ENCODE results near the gene KIAA1755. TPM values are rescaled to one million over a fixed set of nuclear protein-coding genes. Genes with fewer than 3 reads are reported as not detected.

Gene KIAA1755
- total RNA-seq, 3 donors from 2014 or later: not detected

DNA sequence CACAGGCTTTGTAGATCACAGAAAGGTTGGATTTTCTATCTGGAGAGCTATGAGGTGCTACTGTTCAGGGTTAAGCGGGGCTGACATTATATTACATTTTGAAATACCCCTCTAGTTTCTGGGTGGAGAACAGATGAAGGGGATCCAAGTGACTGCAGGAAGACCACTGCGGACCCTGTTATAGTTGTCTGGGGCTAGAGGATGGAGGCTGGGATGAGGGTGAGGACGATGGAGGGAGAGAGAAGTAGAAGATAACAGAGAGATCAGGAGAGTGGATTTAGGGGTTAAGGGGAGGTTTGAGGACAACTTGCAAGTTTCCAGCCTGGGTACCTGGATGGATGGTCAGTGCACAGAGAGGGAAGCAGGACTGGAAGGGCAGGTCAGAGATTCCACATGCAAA lies 52.0 kb downstream of the KIAA1755 start:
- H3K36me3 Mint-ChIP-seq (ENCODE audit: insufficient read depth): no peaks in the 10 kb centered on the region
- H3K27me3 Mint-ChIP-seq (ENCODE audit: low read depth): peaks cover 6% of the 10 kb centered on the region
- no peaks in the 10 kb centered on the region for H3K4me1 Mint-ChIP-seq (ENCODE audit: low read depth)
- ATAC-seq: no peak
- DNase-seq: no peak
- H3K9me3 Mint-ChIP-seq: no peaks in the 10 kb centered on the region
- H3K4me3 Mint-ChIP-seq: no peak overlapping the region

DNA sequence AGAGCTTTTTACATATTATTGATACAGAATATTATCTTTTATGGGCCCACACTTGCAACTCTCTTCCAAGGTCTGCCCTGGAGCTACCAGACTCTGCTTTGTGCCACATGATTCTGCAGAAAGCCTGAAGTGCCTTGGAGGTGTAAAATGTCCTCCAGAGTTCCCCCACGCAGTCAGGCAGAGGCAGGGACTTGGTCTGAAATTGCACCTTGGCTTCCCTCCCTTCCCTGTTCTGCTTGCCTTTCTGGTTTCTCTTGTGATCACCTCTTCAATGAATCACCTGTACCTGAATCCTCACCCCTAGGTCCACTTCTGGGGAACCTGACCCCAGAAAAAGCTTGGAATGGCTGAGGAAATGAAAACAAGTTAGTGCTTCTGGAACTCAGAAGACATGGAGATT lies 52.4 kb downstream of the KIAA1755 start:
- Mint-ChIP-seq H3K36me3 (ENCODE audit: insufficient read depth) (no peaks in the 10 kb centered on the region), H3K4me3 (no peak overlapping the region), H3K27me3 (ENCODE audit: low read depth) (peaks cover 6% of the 10 kb centered on the region), H3K9me3 (no peaks in the 10 kb centered on the region), H3K4me1 (ENCODE audit: low read depth) (no peaks in the 10 kb centered on the region)
- DNase-seq: no peak
- no peak for ATAC-seq

DNA sequence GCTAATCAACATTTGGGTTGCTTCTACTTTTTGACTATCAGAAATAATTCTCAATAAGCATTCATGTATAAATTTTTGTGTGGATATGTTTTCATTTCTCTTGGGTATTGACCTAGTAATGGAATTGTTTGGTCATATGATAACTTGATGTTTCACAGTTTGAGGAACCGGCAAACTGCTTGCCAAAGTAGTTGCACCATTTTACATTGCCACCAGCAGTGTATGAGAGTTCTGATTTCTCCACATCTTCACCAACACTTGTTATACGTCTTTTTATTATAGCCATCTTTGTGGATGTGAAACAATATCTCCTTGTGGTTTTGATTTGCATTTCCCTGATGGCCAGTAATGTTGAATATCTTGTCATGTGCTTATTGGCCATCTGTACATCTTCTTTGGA lies 52.9 kb downstream of the KIAA1755 start:
- H3K4me1 Mint-ChIP-seq (ENCODE audit: low read depth): no peaks in the 10 kb centered on the region

DNA sequence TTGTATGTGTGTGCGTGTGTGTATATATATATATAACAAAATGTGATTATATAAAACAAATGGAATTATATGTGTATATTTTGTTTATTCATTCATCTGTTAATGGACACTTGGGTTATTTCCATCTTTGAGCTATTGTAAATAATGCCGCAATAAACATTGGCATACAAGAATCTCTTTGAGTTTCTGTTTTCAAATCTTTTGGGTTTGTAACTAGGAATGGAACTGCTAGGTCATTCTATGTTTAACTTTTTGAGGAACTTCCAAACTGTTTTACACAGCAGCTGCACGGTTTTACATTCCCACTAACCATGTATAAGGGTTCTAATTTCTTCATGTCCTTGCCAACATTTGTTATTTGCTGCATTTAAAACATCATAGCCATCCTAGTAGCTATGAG lies 55.5 kb downstream of the KIAA1755 start:
- ATAC-seq (no peak), DNase-seq (no peak)
- Mint-ChIP-seq H3K4me1 (ENCODE audit: low read depth) (no peaks in the 10 kb centered on the region), H3K27me3 (ENCODE audit: low read depth) (peaks cover 3% of the 10 kb centered on the region), H3K9me3 (no peaks in the 10 kb centered on the region), H3K4me3 (no peak overlapping the region), H3K36me3 (ENCODE audit: insufficient read depth) (no peaks in the 10 kb centered on the region)

More for the DNA sequence above, 52.9 kb downstream of the KIAA1755 start:
- Mint-ChIP-seq H3K9me3 (no peaks in the 10 kb centered on the region), H3K4me3 (no peak overlapping the region), H3K27me3 (ENCODE audit: low read depth) (peaks cover 6% of the 10 kb centered on the region), H3K36me3 (ENCODE audit: insufficient read depth) (no peaks in the 10 kb centered on the region)
- DNase-seq: no peak
- ATAC-seq: no peak

DNA sequence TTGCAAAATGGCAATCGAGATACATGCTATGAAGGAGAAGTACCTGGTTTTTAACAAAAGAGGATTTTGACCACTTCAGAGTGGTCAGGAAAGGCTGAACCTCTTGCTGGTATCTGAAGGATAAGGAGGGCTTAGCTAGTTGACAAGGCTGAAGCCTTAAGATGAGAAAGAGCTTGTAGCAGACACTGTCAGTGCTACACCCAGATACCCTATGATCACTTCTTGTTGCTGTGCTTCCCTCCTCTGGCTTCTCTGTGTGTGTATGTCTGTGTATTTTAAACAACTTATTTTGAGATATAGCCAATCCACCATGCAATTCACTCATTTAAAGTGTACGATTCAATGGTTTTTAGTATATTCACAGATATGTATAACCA lies 56.6 kb downstream of the KIAA1755 start:
- no peak overlapping the region for H3K4me3 Mint-ChIP-seq
- ATAC-seq: no peak
- H3K9me3 Mint-ChIP-seq: no peaks in the 10 kb centered on the region

DNA sequence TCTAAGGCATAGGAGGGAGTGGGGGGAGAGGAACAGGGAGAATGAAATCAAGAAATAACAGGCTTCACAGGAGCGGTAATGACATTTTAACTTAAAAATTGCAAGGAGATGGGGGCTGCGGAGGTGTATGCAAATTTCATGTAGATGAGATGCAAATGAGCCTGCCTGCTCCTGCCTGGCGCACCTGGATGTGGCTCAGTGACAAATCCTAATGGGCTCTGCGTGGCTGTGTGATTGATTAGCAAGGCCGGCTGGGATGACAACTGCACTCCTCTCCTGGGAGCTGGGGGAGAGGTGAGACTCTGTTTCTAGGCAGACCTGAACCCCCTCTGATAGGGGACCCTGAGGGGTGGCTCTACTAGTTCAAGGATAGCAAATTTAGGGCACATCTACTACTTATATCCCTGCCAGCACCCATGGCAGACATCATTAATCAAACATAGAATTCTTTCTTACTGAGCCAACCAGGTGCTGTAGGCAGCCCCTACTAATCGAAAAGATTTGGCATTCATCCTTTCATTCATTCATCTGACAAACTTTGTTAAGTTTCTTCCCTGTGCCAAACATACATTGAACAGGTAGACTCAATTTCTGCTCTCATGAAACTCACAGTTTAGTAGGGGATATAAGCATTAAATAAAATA lies 57.1 kb downstream of the KIAA1755 start:
- H3K4me3 Mint-ChIP-seq: no peak overlapping the region
- no peaks in the 10 kb centered on the region for H3K9me3 Mint-ChIP-seq
- H3K4me1 Mint-ChIP-seq (ENCODE audit: low read depth): no peaks in the 10 kb centered on the region
- no peaks in the 10 kb centered on the region for H3K36me3 Mint-ChIP-seq (ENCODE audit: insufficient read depth)
- DNase-seq (no peak), ATAC-seq (no peak)
- peaks cover under 1% of the 10 kb centered on the region for H3K27me3 Mint-ChIP-seq (ENCODE audit: low read depth)

More for the DNA sequence above, 56.6 kb downstream of the KIAA1755 start:
- Mint-ChIP-seq H3K27me3 (ENCODE audit: low read depth) (peaks cover 3% of the 10 kb centered on the region), H3K4me1 (ENCODE audit: low read depth) (no peaks in the 10 kb centered on the region), H3K36me3 (ENCODE audit: insufficient read depth) (no peaks in the 10 kb centered on the region)
- no peak for DNase-seq

DNA sequence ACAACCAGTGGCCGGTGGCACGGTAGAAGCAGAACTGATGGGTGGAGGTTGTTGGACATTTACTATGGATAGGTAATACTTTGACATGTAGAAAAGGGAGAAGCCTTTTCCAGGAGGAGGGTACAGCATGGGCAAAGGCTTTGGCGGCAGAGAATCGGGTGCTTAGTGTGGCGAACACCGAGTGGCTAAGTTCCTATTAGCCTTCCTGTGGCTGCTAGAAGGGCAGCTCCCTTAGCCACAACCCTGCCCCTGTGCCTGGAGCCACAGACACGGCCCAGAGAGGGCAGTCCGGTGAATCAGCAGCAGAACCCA lies 57.6 kb downstream of the KIAA1755 start:
- no peaks in the 10 kb centered on the region for H3K9me3 Mint-ChIP-seq
- H3K4me1 Mint-ChIP-seq (ENCODE audit: low read depth): no peaks in the 10 kb centered on the region
- no peak overlapping the region for H3K4me3 Mint-ChIP-seq
- no peaks in the 10 kb centered on the region for H3K27me3 Mint-ChIP-seq (ENCODE audit: low read depth)
- no peak for DNase-seq
- H3K36me3 Mint-ChIP-seq (ENCODE audit: insufficient read depth): no peaks in the 10 kb centered on the region
- ATAC-seq: no peak

DNA sequence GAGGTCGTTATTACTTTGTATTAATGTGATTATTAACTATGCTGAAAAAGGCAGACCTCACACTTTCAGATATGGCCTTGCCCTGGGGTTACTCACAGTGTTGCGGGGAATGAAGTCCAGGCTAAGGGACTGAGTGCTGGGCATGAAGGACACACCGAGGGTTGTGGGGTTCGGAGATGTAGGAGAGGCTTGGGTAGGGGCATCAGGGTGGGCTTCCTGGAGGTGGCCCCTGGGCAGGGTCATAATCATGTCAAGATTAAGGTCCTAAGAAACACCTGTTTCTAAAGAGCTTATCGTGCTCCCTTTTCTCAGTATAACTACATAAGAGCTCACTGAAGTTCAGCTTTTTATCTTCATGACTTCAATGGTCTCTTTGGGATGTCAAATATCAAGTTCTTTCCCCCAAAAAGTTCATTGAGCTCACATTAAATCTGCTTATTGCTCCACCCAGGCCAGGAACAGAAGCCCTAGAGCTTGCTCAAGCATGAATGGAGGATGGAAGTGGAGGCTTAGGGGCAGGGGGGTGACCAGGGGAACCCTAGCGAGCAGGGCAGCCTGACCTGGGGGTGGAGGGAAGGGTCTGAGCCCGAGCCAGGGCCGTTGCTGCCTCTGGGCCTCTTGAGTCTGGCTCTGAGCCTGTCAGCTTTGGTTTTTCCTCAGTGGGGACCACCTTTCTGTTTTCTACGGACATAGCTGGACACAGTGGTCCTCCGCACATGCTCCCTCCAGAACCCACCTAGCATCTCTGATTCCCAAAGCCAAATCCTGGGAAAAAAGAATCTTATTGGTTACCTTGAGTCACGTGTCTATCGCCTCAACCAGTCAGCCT lies 58.2 kb downstream of the KIAA1755 start:
- H3K4me3 Mint-ChIP-seq: no peak overlapping the region
- no peaks in the 10 kb centered on the region for H3K4me1 Mint-ChIP-seq (ENCODE audit: low read depth)
- H3K36me3 Mint-ChIP-seq (ENCODE audit: insufficient read depth): no peaks in the 10 kb centered on the region
- no peaks in the 10 kb centered on the region for H3K9me3 Mint-ChIP-seq
- H3K27me3 Mint-ChIP-seq (ENCODE audit: low read depth): no peaks in the 10 kb centered on the region
- DNase-seq: no peak
- no peak for ATAC-seq

DNA sequence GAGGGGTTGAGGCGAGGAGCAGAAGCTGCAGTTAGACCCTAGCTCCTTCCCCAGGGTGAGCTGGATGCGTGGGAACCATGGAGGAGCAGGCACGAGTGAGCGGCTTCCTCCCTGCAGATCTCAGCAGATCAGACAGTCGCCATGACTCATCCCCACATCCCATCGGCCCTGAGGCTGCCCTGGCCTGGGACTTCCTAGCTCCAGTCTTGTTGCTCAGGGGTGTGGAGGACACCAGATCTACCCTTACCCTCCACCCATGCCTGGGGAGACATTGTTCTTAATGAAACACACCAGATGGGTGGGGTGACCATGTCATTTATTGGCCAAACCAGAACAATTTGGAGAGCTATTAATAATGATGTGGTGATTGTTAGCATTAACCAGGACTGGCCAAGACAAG lies 59.2 kb downstream of the KIAA1755 start:
- no peak for DNase-seq
- no peaks in the 10 kb centered on the region for H3K4me1 Mint-ChIP-seq (ENCODE audit: low read depth)
- no peaks in the 10 kb centered on the region for H3K9me3 Mint-ChIP-seq
- no peak overlapping the region for H3K4me3 Mint-ChIP-seq
- H3K36me3 Mint-ChIP-seq (ENCODE audit: insufficient read depth): no peaks in the 10 kb centered on the region
- H3K27me3 Mint-ChIP-seq (ENCODE audit: low read depth): no peaks in the 10 kb centered on the region
- ATAC-seq: no peak

DNA sequence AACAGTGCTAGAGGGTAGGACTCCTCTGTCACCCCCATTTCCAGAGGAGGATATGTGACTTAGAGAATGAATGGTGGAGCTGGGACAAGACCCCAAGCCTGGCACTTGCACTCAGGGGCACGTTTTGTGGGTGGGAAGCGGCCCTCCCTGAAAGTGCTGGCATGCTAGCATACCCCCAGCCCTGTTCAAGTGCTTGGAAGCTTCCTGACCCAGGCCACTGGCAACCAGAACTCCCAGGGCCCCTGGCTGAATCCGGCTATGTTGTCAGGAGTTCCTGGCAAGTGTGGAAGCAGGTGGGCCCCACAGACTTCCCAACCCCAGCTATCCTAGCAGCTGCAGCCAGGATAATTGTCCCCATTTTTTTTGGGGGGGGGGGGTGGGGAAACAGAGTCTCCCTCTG lies 59.9 kb downstream of the KIAA1755 start:
- H3K36me3 Mint-ChIP-seq (ENCODE audit: insufficient read depth): no peaks in the 10 kb centered on the region
- DNase-seq (no peak), ATAC-seq (no peak)
- H3K9me3 Mint-ChIP-seq: no peaks in the 10 kb centered on the region
- H3K27me3 Mint-ChIP-seq (ENCODE audit: low read depth): peaks cover 2% of the 10 kb centered on the region
- H3K4me1 Mint-ChIP-seq (ENCODE audit: low read depth): no peaks in the 10 kb centered on the region
- H3K4me3 Mint-ChIP-seq: no peak overlapping the region

DNA sequence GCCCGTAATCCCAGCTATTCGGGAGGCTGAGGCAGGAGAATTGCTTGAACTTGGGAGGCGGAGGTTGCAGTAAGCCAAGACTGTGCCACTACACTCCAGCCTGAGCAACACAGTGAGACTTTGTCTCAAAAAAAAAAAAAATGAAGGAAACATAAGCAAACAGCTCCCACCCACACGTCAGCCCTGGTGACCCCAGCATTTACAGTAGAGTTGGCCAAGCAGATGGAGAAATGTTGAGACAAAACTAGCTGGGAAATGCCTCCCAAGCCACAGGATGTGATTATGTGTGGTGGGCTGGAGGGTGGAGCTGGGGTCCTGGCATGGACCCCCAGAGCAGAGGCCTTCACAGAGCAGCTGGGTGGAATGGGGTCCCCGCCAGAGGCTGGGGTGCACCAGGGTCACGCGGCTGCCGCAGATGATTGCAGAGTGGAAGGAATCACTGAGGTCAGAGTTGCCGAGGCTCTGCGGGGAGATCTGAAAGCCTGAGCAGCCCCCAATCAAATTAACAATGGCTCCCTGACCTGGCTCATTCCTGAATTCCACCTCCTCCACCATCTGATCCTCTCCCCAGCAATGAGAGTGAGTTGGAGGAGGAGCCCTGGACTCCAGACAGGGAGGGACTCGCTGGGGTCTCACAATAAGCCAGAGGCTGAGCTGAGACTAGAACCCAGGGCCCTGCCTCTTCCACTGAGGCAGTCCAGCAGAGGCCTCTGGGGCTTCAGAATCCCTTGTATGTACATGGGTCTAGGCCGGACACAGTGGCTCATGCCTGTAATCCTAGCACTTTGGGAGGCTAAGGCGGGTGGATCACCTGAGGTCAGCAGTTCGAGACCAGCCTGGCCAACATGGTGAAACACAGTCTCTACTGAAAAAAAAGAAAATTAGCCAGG lies 60.8 kb downstream of the KIAA1755 start:
- Mint-ChIP-seq H3K27me3 (ENCODE audit: low read depth) (peaks cover 2% of the 10 kb centered on the region), H3K9me3 (no peaks in the 10 kb centered on the region), H3K4me1 (ENCODE audit: low read depth) (no peaks in the 10 kb centered on the region), H3K4me3 (no peak overlapping the region), H3K36me3 (ENCODE audit: insufficient read depth) (no peaks in the 10 kb centered on the region)
- no peak for ATAC-seq
- DNase-seq: no peak

DNA sequence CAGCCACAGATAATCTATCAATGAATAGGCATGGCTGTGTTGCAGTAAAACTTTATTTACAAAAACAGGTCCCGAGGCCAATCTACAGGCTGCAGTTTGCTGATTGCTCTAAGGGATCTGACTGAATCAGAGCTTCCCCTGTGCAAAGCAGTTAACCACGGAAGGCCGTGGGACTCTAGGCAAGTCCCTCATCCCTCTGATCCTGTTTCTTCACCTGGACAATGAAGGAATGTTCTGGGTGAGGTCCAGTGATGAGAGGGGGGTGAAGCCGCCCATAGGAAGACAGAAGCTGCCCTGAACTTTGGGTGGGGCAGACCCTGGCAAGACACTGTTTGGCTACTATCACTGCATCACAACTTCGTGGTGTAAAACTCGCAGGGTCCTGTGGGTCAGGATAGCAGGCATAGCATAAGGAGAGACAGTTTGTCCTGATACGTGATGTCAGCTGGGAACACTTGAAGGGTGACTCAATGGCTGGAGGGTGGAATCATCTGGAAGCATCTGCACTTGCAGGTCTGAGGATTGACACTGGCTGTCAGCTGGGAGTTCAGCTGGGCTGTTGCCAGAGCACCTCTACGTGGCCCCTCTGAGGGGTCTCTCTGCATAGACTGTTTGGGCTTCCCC lies 62.2 kb downstream of the KIAA1755 start:
- no peak for ATAC-seq
- H3K4me3 Mint-ChIP-seq: no peak overlapping the region
- peaks cover 6% of the 10 kb centered on the region for H3K9me3 Mint-ChIP-seq

DNA sequence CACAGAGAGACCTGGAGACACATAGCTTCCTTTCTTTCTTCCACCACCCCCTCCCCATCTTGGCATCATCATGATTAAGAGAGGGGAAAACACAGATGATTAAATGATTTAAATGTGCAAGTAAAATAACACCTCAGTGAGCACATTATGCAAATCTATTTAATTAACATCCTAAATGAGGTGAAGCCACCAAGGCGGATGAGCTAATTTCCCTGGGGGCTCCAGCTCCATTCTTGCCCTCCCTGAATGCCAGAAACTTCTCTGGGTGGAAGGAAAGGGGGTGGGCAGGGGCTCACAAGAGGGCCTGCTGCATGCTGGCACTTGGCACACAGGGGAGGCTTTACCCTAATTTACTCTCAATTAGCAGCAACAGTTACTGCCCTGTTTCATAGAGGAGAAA lies 62.9 kb downstream of the KIAA1755 start:
- no peaks in the 10 kb centered on the region for H3K36me3 Mint-ChIP-seq (ENCODE audit: insufficient read depth)
- H3K27me3 Mint-ChIP-seq (ENCODE audit: low read depth): peaks cover 5% of the 10 kb centered on the region
- DNase-seq: no peak
- ATAC-seq: no peak
- no peaks in the 10 kb centered on the region for H3K4me1 Mint-ChIP-seq (ENCODE audit: low read depth)
- H3K4me3 Mint-ChIP-seq: no peak overlapping the region
- peaks cover 6% of the 10 kb centered on the region for H3K9me3 Mint-ChIP-seq

More for the DNA sequence above, 62.2 kb downstream of the KIAA1755 start:
- Mint-ChIP-seq H3K27me3 (ENCODE audit: low read depth) (peaks cover 5% of the 10 kb centered on the region), H3K4me1 (ENCODE audit: low read depth) (no peaks in the 10 kb centered on the region), H3K36me3 (ENCODE audit: insufficient read depth) (no peaks in the 10 kb centered on the region)
- DNase-seq: no peak

DNA sequence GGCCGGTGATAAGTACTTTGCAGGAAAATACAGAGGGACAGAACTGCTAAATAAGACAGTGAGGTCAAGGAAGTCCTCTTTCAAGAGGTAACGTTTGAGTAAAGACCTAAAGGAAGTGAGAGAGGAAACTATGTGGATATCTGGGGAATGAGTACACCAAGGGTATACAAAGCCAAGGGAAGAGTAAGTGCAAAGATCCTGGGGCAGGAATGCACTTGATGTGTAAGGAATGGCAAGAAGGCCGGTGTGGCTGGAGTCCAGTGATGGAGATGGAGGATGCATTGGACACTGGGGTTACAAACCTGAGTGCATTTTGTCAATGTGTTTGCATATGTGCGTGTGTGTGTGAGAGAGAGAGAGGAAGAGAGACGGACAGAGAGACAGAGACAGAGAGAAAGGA lies 63.3 kb downstream of the KIAA1755 start:
- no peak for DNase-seq
- Mint-ChIP-seq H3K4me1 (ENCODE audit: low read depth) (no peaks in the 10 kb centered on the region), H3K27me3 (ENCODE audit: low read depth) (peaks cover 5% of the 10 kb centered on the region)

More for the DNA sequence above, 63.3 kb downstream of the KIAA1755 start:
- Mint-ChIP-seq H3K9me3 (peaks cover 6% of the 10 kb centered on the region), H3K4me3 (no peak overlapping the region), H3K36me3 (ENCODE audit: insufficient read depth) (no peaks in the 10 kb centered on the region)
- no peak for ATAC-seq

All from activated T-cell treated with anti-CD3 and anti-CD28 coated beads, Interleukin-2, amount 50 U/mL, for 4 hours (primary cell).